T-cell (primary cell): ENCODE data around the gene UEVLD. TPM values are rescaled to one million over a fixed set of nuclear protein-coding genes. Genes with fewer than 3 reads are reported as not detected.
A peak's percentile ranks its signal among the peaks of the same experiment; 100 is the strongest.
"Not testable (repeated sequence)": the region's sequence is repeated elsewhere in the genome, so short reads cannot be mapped to it uniquely, and the experiment has no call there.

Source experiments
- ATAC-seq, 4 experiments: fragments of 200-7000 bp in 3 of 4; fragments of 150-1000 bp in 1 of 4; cut with Tn5 transposase; replicated peaks in 1 of 4; 1 replicate in 3 of 4; 2 replicates in 1 of 4; pipeline ENCODE4 v1.10.0; 2021; ENCODE audit warnings: moderate library complexity in 3 of 4, mild to moderate bottlenecking in 2 of 4, moderate number of reproducible peaks in 1 of 4
- CTCF ChIA-PET, 2 donors: fragments of 300-600 bp; sonication (Branson Sonifier 250); formaldehyde crosslinking; loops; one replicate each; lab custom pipeline; 2022; ENCODE audit warnings: antibody characterized with exemption in 2 of 2; lab: Charles Lee
- POLR2A ChIA-PET, 2 donors: fragments of 300-600 bp; sonication (Branson Sonifier 250); formaldehyde crosslinking; loops; one replicate each; lab custom pipeline; 2022; ENCODE audit warnings: antibody characterized with exemption in 2 of 2; lab: Charles Lee
- DNase-seq, 35 experiments: peaks; one replicate each; pipeline versions ENCODE4 v3.0.0 to v3.0.0-alpha.2; 2013 to 2023
- H3K27ac ChIP-seq: one replicate; pipeline ENCODE4 v1.5.1; 2013; ENCODE audit warnings: low read length
- H3K27me3 ChIP-seq, 2 experiments: replicated peaks in 1 of 2; 1 replicate in 1 of 2; 2 replicates in 1 of 2; pipeline versions ENCODE4 v1.6.1 to v1.7.0; 2013; ENCODE audit warnings: low read length in 1 of 2, mixed read lengths in 1 of 2; ENCODE audit not compliant: control insufficient read depth in 2 of 2, insufficient read depth in 2 of 2; ENCODE audit errors: extremely low read depth in 1 of 2
- H3K36me3 ChIP-seq, 2 donors: 1 replicate in 1 of 2; 2 replicates in 1 of 2; pipeline versions ENCODE4 v1.6.1 to v1.7.0; 2013; ENCODE audit warnings: low read length in 1 of 2; ENCODE audit not compliant: control insufficient read depth in 2 of 2, insufficient read depth in 1 of 2; ENCODE audit errors: extremely low read depth in 1 of 2
- H3K4me1 ChIP-seq, 2 experiments: 1 replicate in 1 of 2; 2 replicates in 1 of 2; pipeline versions ENCODE4 v1.6.1 to v1.7.0; 2013; ENCODE audit warnings: low read length in 2 of 2, mixed read lengths in 1 of 2; ENCODE audit not compliant: insufficient read depth in 2 of 2, control insufficient read depth in 1 of 2; ENCODE audit errors: extremely low read depth in 1 of 2
- H3K4me3 ChIP-seq, 2 donors: 1 replicate in 1 of 2; 2 replicates in 1 of 2; pipeline versions ENCODE4 v1.5.1 to v1.7.0; 2013; ENCODE audit warnings: mild to moderate bottlenecking in 2 of 2, low read length in 1 of 2, moderate library complexity in 1 of 2; ENCODE audit not compliant: control insufficient read depth in 1 of 2; ENCODE audit errors: extremely low read depth in 1 of 2
- H3K9me3 ChIP-seq: 2 replicates; pipeline ENCODE4 v1.7.0; 2013
- H3K27ac Mint-ChIP-seq, 2 donors: one replicate each; pipeline ENCODE4 v1.8.0; 2020 to 2021; ENCODE audit warnings: mild to moderate bottlenecking in 2 of 2, mixed read lengths in 2 of 2
- H3K27me3 Mint-ChIP-seq, 2 donors: one replicate each; pipeline ENCODE4 v1.8.0; 2021 to 2022; ENCODE audit warnings: mixed read lengths in 2 of 2
- H3K36me3 Mint-ChIP-seq: one replicate; pipeline ENCODE4 v1.8.0; 2021; ENCODE audit warnings: mixed read lengths
- H3K4me1 Mint-ChIP-seq, 3 donors: one replicate each; pipeline ENCODE4 v1.8.0; 2020 to 2022; ENCODE audit warnings: mixed read lengths in 3 of 3, mild to moderate bottlenecking in 1 of 3
- H3K4me3 Mint-ChIP-seq, 3 donors: one replicate each; pipeline ENCODE4 v1.8.0; 2020 to 2022; ENCODE audit warnings: mild to moderate bottlenecking in 3 of 3, mixed read lengths in 3 of 3, moderate library complexity in 3 of 3
- H3K9me3 Mint-ChIP-seq, 3 donors: one replicate each; pipeline ENCODE4 v1.8.0; 2020 to 2022; ENCODE audit warnings: mixed read lengths in 3 of 3
- WGBS: methylation state at CpG from one replicate; pipeline ENCODE4 v1.1.5; 2013; ENCODE audit warnings: missing lambda C conversion rate; ENCODE audit not compliant: insufficient coverage; 5-methylcytosine and 5-hydroxymethylcytosine counted together
- total RNA-seq, 35 experiments: library from RNA in 6 of 35; stranded (reverse) in 6 of 35; fragments of 120-200 nt in 1 of 35; gene quantifications; one replicate each; pipeline versions ENCODE4 v1.2.1 to v1.2.4 and lab custom pipeline; 2013 to 2026

Gene UEVLD
- total RNA-seq, 5 donors from 2014 or later (not counting 1 experiment from before 2014, with no cell fraction given): 3.9 to 9.0 (median 7.1) TPM

DNA sequence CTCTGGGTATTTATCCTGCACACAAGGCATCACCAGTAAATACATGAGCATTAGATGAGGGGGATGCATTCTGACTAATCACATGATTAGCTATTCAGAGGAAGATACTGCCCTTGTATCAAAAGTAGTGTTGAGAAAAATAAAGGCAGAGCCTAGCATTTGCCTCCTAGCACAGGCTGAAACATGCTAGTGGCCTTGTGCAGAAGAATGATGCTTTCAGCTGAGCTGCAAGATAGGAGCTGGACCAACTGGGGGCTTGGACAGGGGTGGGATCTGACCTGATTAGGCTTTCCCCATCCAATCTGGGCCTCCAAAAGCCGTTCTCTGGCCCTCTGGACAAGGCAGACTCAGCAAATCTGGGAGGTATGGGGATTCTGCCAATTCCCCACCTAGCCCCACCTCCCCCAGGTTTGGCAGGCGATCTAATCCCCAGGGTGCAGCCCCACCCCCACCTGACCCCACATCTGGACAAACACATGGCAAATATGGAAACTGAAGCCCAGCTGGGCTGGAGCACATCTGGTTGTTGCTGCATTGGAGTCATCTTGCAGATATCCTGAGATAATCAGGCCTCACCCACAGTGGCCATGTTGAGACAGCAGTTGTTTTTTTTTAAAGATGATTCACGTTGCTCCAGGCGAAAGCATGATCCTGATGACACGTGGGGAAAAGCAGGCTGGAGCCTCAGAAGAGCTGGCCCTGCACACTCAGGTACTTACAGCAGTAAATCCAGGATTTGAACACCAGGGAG, 6.6 kb upstream of the UEVLD start:
- H3K9me3 ChIP-seq: no peaks in the 10 kb centered on the region
- ChIA-PET CTCF (no interaction called here), POLR2A (interaction anchor here in 1 of 2 donors (0.6 kb wide), 2 partner anchors 9 to 29 kb away, joined by 4 to 5 read pairs; no protein-coding TSS in a partner anchor)
- no peak for DNase-seq
- H3K27me3 ChIP-seq: no peaks in the 10 kb centered on the region
- Mint-ChIP-seq H3K36me3 (no peaks in the 10 kb centered on the region), H3K4me3 (no peak overlapping the region), H3K9me3 (no peaks in the 10 kb centered on the region), H3K4me1 (peaks cover 0 to 10% (median 3%) of the 10 kb centered on the region in 3 donors), H3K27ac (no peak overlapping the region), H3K27me3 (no peaks in the 10 kb centered on the region)
- ATAC-seq: no peak
- H3K27ac ChIP-seq: no peak overlapping the region
- no peak overlapping the region for H3K4me3 ChIP-seq
- peaks cover 0 to 2% of the 10 kb centered on the region in 2 experiments for H3K4me1 ChIP-seq
- no peaks in the 10 kb centered on the region for H3K36me3 ChIP-seq
- whole genome bisulfite sequencing: 92% methylated on average over 3 of the region's 5 CpGs

DNA sequence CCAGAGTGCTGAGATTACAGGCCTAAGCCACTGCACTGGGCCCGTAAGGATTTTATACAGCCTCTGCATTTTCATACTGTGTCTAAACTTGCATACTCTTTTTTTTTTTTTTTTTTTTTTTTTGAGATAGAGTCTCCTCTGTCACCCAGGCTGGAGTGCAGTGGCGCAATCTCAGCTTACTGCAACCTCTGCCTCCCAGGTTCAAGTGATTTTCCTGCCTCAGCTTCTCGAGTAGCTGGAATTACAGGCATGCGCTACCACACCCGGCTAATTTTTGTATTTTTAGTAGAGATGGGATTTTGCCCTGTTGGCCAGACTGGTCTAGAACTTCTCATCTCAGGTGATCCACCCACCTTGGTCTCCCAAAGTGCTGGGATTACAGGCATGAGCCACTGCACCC, 5.6 kb upstream of the UEVLD start:
- H3K27ac ChIP-seq, H3K36me3 Mint-ChIP-seq, ATAC-seq, CTCF ChIA-PET, H3K27me3 Mint-ChIP-seq, H3K9me3 ChIP-seq, H3K4me1 ChIP-seq, H3K9me3 Mint-ChIP-seq, H3K27me3 ChIP-seq, H3K36me3 ChIP-seq, H3K4me3 Mint-ChIP-seq, DNase-seq, H3K4me3 ChIP-seq, H3K27ac Mint-ChIP-seq: not testable (repeated sequence)
- WGBS: no CpG with 5 or more reads among the region's 5 CpGs
- peaks cover 0 to 10% (median 3%) of the 10 kb centered on the region in 3 donors for H3K4me1 Mint-ChIP-seq
- POLR2A ChIA-PET: interaction anchor here in 1 of 2 donors (0.6 to 0.8 kb wide), 2 partner anchors 14 to 128 kb away, joined by 10 to 13 read pairs; no protein-coding TSS in a partner anchor

DNA sequence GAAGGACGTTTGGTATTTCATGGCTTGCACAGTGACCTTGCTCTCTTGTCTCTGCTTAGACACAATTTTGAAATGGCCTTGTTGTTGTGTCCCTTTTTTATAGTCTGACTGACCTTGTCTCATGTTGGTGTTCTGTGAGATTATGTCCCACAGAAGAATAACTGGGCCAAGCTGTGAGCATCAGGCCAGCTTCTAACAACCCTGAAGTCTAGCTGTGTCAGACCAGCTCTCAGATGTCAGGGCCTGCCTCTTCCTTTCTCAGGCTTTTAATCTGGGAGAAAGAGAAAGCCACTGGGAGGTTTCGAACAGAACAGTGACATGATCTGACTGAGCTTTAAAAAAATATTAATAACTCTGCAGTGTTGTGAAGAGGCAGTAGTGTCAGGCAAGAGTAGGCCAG, 2.0 kb upstream of the UEVLD start:
- no peak overlapping the region for H3K4me3 ChIP-seq
- H3K4me3 Mint-ChIP-seq: no peak overlapping the region
- ChIA-PET POLR2A (interaction anchor here (0.6 kb wide), 2 partner anchors 20 to 42 kb away, joined by 3 read pairs; no protein-coding TSS in a partner anchor), CTCF (interaction anchor here in 1 of 2 donors (0.8 to 1.4 kb wide), 2 partner anchors 34 to 50 kb away, joined by 3 read pairs; no protein-coding TSS in a partner anchor)
- H3K9me3 ChIP-seq: no peaks in the 10 kb centered on the region
- peak overlapping the region; percentile 96 for H3K27ac ChIP-seq
- DNase-seq (no peak), ATAC-seq (no peak)
- no peaks in the 10 kb centered on the region for H3K36me3 Mint-ChIP-seq
- no peak overlapping the region for H3K27ac Mint-ChIP-seq
- H3K4me1 ChIP-seq: peaks cover 0 to 30% of the 10 kb centered on the region in 2 experiments
- peaks cover 0 to 10% (median 3%) of the 10 kb centered on the region in 3 donors for H3K4me1 Mint-ChIP-seq
- H3K27me3 Mint-ChIP-seq: no peaks in the 10 kb centered on the region
- H3K36me3 ChIP-seq: no peaks in the 10 kb centered on the region
- H3K9me3 Mint-ChIP-seq: no peaks in the 10 kb centered on the region
- H3K27me3 ChIP-seq: no peaks in the 10 kb centered on the region
- WGBS: 87% methylated on average over 2 of the region's 2 CpGs

DNA sequence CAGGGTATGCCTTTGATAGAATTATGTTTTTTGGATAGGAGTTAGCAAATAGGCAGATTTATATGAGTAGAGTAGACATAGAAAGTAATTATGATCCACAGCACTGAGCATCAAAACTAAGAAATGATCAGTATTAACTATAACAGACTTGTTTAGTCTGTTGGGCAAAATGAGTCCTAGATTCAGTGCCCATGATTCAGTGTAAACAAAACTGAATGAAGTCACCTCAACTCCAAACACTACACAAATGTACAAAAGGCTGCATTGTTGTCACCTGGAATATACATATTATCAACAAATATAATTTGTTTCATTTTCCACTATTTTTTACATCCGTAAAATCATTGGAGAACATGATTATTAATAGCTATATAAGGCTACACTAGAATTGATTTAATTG, 6.7 kb downstream of the UEVLD start:
- H3K27ac ChIP-seq: no peak overlapping the region
- Mint-ChIP-seq H3K36me3 (peaks cover 12% of the 10 kb centered on the region), H3K4me1 (peaks cover 8 to 17% (median 10%) of the 10 kb centered on the region in 3 donors), H3K9me3 (no peaks in the 10 kb centered on the region), H3K27ac (no peak overlapping the region), H3K27me3 (no peaks in the 10 kb centered on the region), H3K4me3 (no peak overlapping the region)
- DNase-seq (no peak), ATAC-seq (no peak)
- H3K27me3 ChIP-seq: no peaks in the 10 kb centered on the region
- no peaks in the 10 kb centered on the region for H3K9me3 ChIP-seq
- H3K36me3 ChIP-seq: no peaks in the 10 kb centered on the region
- ChIA-PET POLR2A (interaction anchor here (0.6 to 0.7 kb wide), 2 partner anchors 26 to 555 kb away, joined by 3 to 5 read pairs; no protein-coding TSS in a partner anchor), CTCF (interaction anchor here in 1 of 2 donors (0.7 to 1.2 kb wide), 2 partner anchors 42 to 582 kb away, joined by 4 read pairs; no protein-coding TSS in a partner anchor)
- no peak overlapping the region for H3K4me3 ChIP-seq
- peaks cover 0 to 6% of the 10 kb centered on the region in 2 experiments for H3K4me1 ChIP-seq
- no CpG with 5 or more reads among the region's 1 CpG for WGBS

DNA sequence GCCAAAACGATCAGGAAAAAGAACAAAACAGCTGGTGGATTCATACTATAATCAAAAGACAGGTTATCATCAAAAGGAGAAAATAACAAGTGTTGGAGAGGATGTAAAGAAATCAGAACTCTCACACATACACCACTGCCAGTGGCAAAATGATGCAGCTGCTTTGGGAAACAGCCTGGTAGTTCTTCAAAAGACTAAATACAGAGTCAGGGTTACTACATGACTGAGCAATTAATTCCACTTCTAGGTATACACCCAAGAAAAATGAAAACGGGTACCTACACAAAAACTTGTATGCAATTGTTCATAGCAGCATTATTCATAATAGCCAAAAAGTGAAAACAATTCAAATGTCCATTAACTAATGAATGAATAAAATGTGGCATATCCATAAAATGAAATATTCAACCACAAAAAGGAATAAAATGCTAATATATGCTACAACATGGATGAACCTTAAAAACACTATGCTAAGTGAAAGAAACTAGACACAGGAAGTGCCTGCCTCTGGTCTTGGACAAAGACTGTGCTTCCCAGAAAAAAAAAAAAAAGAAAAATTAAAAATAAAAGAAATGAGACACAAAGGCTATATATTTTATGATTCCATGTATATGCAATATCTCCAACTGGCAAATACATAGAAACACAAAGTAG, 8.3 kb downstream of the UEVLD start:
- H3K27ac Mint-ChIP-seq: no peak overlapping the region
- ATAC-seq: no peak
- Histone ChIP-seq H3K27ac (no peak overlapping the region), H3K4me3 (no peak overlapping the region), H3K9me3 (no peaks in the 10 kb centered on the region), H3K27me3 (no peaks in the 10 kb centered on the region), H3K36me3 (no peaks in the 10 kb centered on the region), H3K4me1 (no peaks in the 10 kb centered on the region)
- H3K9me3 Mint-ChIP-seq: no peaks in the 10 kb centered on the region
- peaks cover 8 to 22% (median 10%) of the 10 kb centered on the region in 3 donors for H3K4me1 Mint-ChIP-seq
- POLR2A ChIA-PET: interaction anchor here (0.5 to 0.9 kb wide), 4 partner anchors 13 to 144 kb away, joined by 3 to 10 read pairs (median 6); no protein-coding TSS in a partner anchor
- DNase-seq: no peak
- H3K27me3 Mint-ChIP-seq: no peaks in the 10 kb centered on the region
- H3K4me3 Mint-ChIP-seq: no peak overlapping the region
- WGBS: no CpG with 5 or more reads among the region's 2 CpGs
- H3K36me3 Mint-ChIP-seq: peaks cover 21% of the 10 kb centered on the region
- CTCF ChIA-PET: interaction anchor here (0.6 to 2.0 kb wide), 4 partner anchors 39 to 1093 kb away, joined by 4 to 9 read pairs (median 4); no protein-coding TSS in a partner anchor
